Measurements from ENCODE around the gene RABL2B.

The RABL2B gene

DNA sequence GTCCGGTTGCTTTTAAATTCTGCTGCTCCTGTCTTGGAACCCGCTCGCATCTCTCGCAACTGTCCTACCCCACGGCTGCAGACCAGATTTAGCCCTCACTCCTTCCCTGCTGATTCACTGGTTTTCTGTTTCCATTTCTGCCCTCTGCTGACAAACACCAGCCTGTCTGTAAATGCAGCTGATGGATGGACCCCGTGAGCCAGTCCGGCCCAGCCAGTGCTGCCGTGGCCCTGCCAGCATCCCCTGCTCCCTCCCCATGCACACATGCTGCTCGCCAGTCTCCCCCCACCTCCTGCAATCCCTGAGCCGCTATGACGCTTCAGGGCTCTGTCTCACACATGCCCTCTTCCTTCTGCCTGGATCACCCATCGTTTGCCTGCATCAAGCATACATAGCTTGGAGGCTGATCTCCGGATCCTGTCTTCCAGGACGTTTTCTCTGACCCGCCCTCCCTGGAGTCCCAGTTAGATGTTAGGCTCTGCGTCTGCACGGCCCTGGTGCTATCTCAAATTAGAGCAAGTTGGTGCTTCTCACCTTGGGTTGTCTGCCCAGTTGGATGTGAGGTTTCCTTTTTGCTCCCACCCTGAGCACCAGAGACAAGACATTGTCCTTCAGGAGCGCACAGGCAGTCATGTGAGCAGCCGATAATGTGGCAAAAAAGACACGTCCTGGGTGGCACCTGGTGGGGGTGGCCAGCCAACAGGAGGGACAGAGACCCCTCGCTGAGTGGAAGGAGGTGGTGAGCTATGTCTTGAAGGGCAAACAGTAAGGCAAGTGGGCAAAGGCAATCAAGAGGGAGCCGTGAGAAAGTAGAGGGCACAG, 49.7 kb downstream of the RABL2B start:
- H3K27ac ChIP-seq: no peak overlapping the region
- TF ChIP-seq, protein P1, sequence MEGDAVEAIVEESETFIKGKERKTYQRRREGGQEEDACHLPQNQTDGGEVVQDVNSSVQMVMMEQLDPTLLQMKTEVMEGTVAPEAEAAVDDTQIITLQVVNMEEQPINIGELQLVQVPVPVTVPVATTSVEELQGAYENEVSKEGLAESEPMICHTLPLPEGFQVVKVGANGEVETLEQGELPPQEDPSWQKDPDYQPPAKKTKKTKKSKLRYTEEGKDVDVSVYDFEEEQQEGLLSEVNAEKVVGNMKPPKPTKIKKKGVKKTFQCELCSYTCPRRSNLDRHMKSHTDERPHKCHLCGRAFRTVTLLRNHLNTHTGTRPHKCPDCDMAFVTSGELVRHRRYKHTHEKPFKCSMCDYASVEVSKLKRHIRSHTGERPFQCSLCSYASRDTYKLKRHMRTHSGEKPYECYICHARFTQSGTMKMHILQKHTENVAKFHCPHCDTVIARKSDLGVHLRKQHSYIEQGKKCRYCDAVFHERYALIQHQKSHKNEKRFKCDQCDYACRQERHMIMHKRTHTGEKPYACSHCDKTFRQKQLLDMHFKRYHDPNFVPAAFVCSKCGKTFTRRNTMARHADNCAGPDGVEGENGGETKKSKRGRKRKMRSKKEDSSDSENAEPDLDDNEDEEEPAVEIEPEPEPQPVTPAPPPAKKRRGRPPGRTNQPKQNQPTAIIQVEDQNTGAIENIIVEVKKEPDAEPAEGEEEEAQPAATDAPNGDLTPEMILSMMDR (conservative IDR thresholded peaks at IDR 0.05): no peak

DNA sequence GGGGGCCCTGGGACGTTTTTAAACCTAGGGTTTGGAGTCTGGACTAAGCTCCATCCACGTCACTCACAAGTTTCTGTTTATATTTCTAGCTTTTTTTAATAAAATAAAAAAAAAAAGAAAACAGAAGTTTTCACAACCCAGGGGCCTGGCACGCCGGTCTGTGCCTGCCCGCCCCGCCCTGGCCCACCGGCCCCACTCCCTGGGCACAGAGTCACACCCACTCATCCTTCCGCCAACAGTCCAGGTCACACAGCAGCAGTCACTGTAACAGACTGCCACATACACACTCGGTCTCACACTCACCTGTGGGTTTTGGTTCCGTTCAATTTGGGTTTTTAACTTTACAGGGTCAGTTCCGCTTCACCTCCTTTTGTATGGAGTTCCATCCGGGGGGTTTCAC, 50.8 kb downstream of the RABL2B start:
- TF ChIP-seq, protein P1 (conservative IDR thresholded peaks at IDR 0.05): no peak
- H3K27ac ChIP-seq: no peak overlapping the region

DNA sequence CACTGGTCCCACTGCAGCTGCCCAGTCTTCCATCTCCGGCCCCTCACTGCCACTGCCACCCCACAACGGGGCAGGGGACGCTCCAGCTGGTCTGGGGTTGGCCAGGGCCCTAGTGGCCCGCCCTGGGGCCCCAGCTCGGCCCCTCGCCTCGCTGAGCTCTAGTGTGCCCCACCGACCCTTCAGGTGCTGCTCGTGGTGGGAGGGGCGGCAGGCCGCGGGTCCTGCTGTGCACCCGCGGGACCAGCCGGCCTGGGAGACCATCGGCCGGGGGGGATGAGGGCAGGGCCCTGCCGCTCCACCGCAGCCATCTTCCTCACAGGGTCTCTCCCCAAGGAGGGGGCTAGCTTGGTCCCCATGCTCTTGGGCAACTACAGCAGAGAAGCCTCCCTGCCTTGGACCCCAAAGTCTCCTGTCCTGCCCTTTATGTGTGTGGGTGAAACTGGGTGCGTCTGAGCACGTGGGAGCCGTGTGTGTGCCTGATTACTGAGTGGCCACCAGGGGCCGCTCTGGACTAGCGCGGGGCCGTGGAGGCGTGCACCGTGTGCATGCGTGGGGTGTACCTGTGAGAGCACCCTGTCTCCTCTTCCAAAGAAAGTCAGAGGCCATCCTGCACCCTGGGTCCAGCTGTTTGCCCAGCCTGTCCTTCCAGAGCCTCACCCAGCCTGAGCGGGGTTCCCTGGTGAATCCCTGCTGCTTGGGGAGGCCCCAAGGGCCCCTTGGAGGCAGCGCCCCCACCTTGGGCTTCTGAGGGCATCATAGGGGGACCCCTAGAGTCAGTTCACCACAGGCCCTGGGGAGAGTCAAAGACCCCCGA, 51.4 kb downstream of the RABL2B start:
- TF ChIP-seq, protein P1 (conservative IDR thresholded peaks at IDR 0.05): peak; percentile 80
- no peak overlapping the region for H3K27ac ChIP-seq

DNA sequence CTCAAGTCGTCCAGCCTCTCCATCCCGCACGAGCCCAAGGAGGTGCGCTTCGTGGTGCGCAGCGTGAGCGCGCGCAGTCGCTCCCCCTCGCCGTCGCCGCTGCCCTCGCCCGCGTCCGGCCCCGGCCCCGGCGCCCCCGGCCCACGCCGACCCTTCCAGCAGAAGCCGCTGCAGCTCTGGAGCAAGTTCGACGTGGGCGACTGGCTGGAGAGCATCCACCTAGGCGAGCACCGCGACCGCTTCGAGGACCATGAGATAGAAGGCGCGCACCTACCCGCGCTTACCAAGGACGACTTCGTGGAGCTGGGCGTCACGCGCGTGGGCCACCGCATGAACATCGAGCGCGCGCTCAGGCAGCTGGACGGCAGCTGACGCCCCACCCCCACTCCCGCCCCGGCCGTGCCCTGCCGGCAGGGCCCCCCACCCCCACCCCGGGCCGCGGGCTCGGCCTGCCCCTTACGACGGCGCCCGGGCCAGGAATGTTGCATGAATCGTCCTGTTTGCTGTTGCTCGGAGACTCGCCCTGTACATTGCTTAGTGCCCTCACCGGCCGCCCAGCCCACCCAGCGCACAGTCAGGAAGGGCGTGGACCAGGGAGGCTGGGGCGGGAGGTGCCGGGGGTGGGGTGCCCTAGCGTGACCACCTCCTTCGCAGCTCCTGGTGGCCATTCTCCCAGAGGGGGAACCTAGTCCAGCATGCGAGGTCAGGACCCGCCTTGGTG, 52.3 kb downstream of the RABL2B start:
- H3K27ac ChIP-seq: no peak overlapping the region
- TF ChIP-seq, protein P1 (conservative IDR thresholded peaks at IDR 0.05): no peak

DNA sequence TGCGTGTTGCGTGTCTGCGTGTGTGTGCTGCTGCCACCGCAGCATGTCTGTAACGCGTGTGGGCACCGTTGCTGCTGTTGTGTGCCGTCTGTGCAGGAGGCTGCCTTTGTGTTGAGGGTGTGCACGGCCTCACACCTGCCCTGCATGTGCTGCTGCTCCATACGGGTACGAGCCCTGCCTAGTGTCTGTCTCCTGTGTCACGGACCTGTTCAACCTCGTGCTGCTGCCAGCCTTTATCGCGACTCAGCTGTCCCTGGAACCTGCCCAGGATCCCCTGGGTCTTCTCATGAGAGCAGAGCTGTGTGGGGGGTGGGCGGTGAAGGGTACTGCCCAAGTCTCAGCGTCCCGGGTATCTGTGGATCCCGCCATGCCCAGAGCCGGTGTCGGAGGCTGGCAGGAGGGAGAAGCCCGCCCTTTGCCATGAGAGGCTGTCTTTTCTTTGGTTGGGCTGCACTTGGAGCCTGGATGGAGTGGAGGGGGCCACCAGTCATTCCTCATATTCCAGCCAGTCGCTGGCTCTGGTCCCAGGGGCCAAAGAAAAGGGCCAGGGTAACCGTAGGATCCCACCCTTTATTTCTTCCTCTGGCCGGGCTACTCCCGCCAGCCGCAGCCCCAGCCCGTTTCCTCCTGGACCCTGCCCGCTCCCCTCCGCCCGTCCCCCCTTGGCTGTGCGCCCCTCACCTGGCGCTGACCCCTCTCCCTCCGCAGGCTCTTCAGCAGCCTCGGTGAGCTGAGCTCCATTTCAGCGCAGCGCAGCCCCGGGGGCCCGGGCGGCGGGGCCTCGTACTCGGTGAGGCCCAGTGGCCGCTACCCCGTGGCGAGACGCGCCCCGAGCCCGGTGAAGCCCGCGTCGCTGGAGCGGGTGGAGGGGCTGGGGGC, 53.2 kb downstream of the RABL2B start:
- TF ChIP-seq, protein P1 (conservative IDR thresholded peaks at IDR 0.05): no peak
- no peak overlapping the region for H3K27ac ChIP-seq

DNA sequence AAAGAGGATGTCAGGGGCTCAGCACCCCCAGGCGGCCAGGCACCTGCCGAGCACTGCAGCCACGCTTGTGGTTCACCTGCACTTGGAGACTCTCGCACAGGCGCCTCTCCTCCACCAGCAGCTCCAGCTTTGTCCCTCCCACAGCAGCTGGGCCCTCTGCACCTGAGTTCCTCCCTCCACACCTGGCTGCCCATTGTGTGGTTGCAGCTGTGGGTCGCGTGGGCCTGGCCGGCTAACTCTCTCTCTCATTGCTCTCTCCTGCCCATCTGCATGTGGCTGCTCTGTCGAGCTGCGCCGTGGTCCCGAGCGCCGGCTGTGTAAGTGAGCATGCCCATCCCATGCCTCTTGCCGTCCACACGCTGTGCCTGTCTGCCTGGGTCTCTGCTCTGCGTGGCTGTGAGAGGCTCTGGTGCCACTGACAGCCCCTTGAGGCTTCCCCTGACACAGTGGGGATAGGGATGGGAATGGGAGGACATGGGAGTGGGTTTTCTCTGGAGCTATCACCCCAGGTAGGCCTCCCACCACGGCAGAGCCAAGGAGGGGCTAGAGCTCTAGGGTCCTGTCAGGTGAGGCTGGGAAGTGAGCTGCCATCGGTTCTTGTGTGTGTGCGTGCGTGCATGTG, 53.9 kb downstream of the RABL2B start:
- no peak overlapping the region for H3K27ac ChIP-seq
- TF ChIP-seq, protein P1 (conservative IDR thresholded peaks at IDR 0.05): no peak
